GM21381 (cell line): Measurements from ENCODE around the gene FOXO4.

Experiments used
- ATAC-seq: cut with Tn5 transposase; IDR thresholded peaks from one replicate; pipeline ENCODE4 v1.9.1; 2021; ENCODE audit warnings: mild to moderate bottlenecking, moderate library complexity; ENCODE audit not compliant: unreplicated experiment

Gene FOXO4

GRCh38 chrX:71098951-71099506, 3.4 kb downstream of the FOXO4 start:
- ATAC-seq: no peak

- ATAC-seq: no peak
Observed at GRCh38 chrX:71099736-71100135, 4.1 kb downstream of the FOXO4 start.

- ATAC-seq: no peak
Observed at GRCh38 chrX:71100581-71101505, 5.2 kb downstream of the FOXO4 start.

GRCh38 chrX:71102292-71102691, 6.6 kb downstream of the FOXO4 start:
- ATAC-seq: no peak

GRCh38 chrX:71103110-71103983, 7.7 kb downstream of the FOXO4 start:
- peak; percentile 42 for ATAC-seq

GRCh38 chrX:71105628-71106027, 10.0 kb downstream of the FOXO4 start:
- ATAC-seq: no peak

- no peak for ATAC-seq
Observed at GRCh38 chrX:71106427-71106826, 10.8 kb downstream of the FOXO4 start, which contains the start of gene CXorf65. Gene CXorf65, minus strand, starts transcription at chrX:71106740. Its CDS starts 184 bp downstream, at chrX:71106556.

- ATAC-seq: no peak
Observed at GRCh38 chrX:71107245-71107644, 11.6 kb downstream of the FOXO4 start.

- ATAC-seq: no peak
Observed at GRCh38 chrX:71107762-71108360, 12.2 kb downstream of the FOXO4 start.

- no peak for ATAC-seq
Observed at GRCh38 chrX:71109051-71109450, 13.4 kb downstream of the FOXO4 start.

GRCh38 chrX:71111141-71111843, 15.6 kb downstream of the FOXO4 start, which contains the start of gene IL2RG:
Gene IL2RG, minus strand, starts transcription at chrX:71111577. Its CDS starts 38 bp downstream, at chrX:71111539.
- peak; percentile 79 for ATAC-seq

GRCh38 chrX:71111921-71112431, 16.3 kb downstream of the FOXO4 start:
- ATAC-seq: peak; percentile 20

GRCh38 chrX:71117358-71117757, 21.7 kb downstream of the FOXO4 start:
- no peak for ATAC-seq

GRCh38 chrX:71118032-71118984, 22.7 kb downstream of the FOXO4 start, which contains the start of gene MED12:
Gene MED12, plus strand, starts transcription at chrX:71118596. Its CDS starts 159 bp downstream, at chrX:71118755.
- peak; percentile 97 for ATAC-seq

GRCh38 chrX:71118985-71119535, 23.4 kb downstream of the FOXO4 start:
- ATAC-seq: no peak

- ATAC-seq: no peak
Observed at GRCh38 chrX:71128166-71128833, 32.6 kb downstream of the FOXO4 start.

GRCh38 chrX:71128915-71129765, 33.5 kb downstream of the FOXO4 start:
- ATAC-seq: no peak
